ENCODE measurements around the gene FGR. TPM values are rescaled to one million over a fixed set of nuclear protein-coding genes. Genes with fewer than 3 reads are reported as not detected.

Gene FGR
- total and polyA plus RNA-seq, 2 of the 13 experiments (the other 11 are each of a cell fraction or from before 2014, with no cell fraction given), result not detected

GRCh38 chr1:27671964-27672749 lies 37.2 kb upstream of the FGR start, which contains the start of gene IFI6 (continued):
- TF ChIP-seq KIAA2018 (CRISPR knock-in tag; IDR thresholded peaks at IDR 0.05; ENCODE audit: borderline replicate concordance) (no peak), ZNF687 (CRISPR knock-in tag; IDR thresholded peaks at IDR 0.05) (peak; percentile 20; the same call in 1 of the 2 replicates), NRL (CRISPR knock-in tag; IDR thresholded peaks at IDR 0.05; ENCODE audit: borderline replicate concordance) (no peak), ZBTB26 (CRISPR knock-in tag; IDR thresholded peaks at IDR 0.05; ENCODE audit: borderline replicate concordance) (no peak), IKZF5 (CRISPR knock-in tag; IDR thresholded peaks at IDR 0.05) (peak; percentile 68), KDM5B (CRISPR knock-in tag; IDR thresholded peaks at IDR 0.05; ENCODE audit: borderline replicate concordance) (peak; percentile 37; the same call in 1 of the 2 replicates), ZNF24 (IDR thresholded peaks at IDR 0.05) (no peak)
